K562 (cell line): ENCODE results near the gene MINDY3.

Experiments used
- FOXJ3 ChIP-seq: sonication (generic); formaldehyde crosslinking; IDR thresholded peaks from 2 replicates; pipeline ENCODE4 v1.4.0; 2020; ENCODE audit warnings: mild to moderate bottlenecking, missing genetic modification reagents
- HDAC8 ChIP-seq: fragments of 450-650 bp; IDR thresholded peaks from 2 replicates; pipeline ENCODE4 v1.6.1; 2016; ENCODE audit warnings: mild to moderate bottlenecking, missing genetic modification characterization, moderate library complexity, missing compliant biosample characterization
- PML ChIP-seq: IDR thresholded peaks from 2 replicates; pipeline ENCODE4 v1.6.1; 2012; ENCODE audit warnings: low read length, inconsistent platforms
- POLR2A ChIP-seq: fragments of 450-650 bp; conservative IDR thresholded peaks from 2 replicates; pipeline ENCODE4 v1.6.1; 2016
- ZNF121 ChIP-seq: sonication (generic); formaldehyde crosslinking; conservative IDR thresholded peaks from 2 replicates; pipeline ENCODE4 v1.8.0; 2022; ENCODE audit warnings: missing genetic modification reagents
- ZNF668 ChIP-seq: fragments of 250-450 bp; sonication (Bioruptor Pico); IDR thresholded peaks from 2 replicates; pipeline ENCODE4 v1.8.0; 2022; ENCODE audit warnings: mild to moderate bottlenecking, inconsistent platforms
- TF ChIP-seq, protein P1 (sequence below): fragments of 250-450 bp; sonication (Bioruptor Pico); IDR thresholded peaks from 2 replicates; pipeline ENCODE4 v1.5.0; 2021
- TF ChIP-seq, protein P2 (sequence below): sonication (generic); formaldehyde crosslinking; IDR thresholded peaks from 2 replicates; pipeline ENCODE4 v1.8.1; 2022; ENCODE audit warnings: missing genetic modification reagents

DNA sequence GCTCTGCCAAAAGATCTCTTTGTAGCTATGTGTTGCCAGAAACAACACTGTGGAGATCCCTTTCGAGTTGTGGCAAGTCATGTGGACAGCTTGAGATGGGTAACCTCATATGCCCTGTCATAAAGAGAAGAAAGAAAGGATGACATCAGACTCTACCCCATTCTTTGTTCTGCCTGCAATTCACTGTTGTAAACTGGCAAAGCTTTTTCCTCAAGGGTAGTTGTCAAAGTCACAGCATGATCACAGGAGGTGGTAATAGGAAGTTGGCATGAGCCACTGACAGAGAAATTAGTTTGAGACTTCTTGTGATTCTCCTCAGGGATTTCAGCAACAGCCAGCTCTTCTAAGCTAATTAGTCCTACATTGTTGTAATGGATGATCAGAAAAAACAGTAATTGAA lies 19.4 kb upstream of the MINDY3 start:
- no peak for TF ChIP-seq POLR2A
- TF ChIP-seq, protein P1, sequence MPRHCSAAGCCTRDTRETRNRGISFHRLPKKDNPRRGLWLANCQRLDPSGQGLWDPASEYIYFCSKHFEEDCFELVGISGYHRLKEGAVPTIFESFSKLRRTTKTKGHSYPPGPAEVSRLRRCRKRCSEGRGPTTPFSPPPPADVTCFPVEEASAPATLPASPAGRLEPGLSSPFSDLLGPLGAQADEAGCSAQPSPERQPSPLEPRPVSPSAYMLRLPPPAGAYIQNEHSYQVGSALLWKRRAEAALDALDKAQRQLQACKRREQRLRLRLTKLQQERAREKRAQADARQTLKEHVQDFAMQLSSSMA (CRISPR knock-in tag), result no peak
- no peak for TF ChIP-seq HDAC8 (tag)
- TF ChIP-seq ZNF668, result no peak
- TF ChIP-seq, protein P2, sequence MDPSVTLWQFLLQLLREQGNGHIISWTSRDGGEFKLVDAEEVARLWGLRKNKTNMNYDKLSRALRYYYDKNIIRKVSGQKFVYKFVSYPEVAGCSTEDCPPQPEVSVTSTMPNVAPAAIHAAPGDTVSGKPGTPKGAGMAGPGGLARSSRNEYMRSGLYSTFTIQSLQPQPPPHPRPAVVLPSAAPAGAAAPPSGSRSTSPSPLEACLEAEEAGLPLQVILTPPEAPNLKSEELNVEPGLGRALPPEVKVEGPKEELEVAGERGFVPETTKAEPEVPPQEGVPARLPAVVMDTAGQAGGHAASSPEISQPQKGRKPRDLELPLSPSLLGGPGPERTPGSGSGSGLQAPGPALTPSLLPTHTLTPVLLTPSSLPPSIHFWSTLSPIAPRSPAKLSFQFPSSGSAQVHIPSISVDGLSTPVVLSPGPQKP (CRISPR knock-in tag), result no peak
- no peak for TF ChIP-seq PML
- TF ChIP-seq ZNF121, result no peak
- no peak for TF ChIP-seq FOXJ3 (CRISPR knock-in tag)
